Activated CD4-positive, alpha-beta T cell treated with anti-CD3 and anti-CD28 coated beads, Interleukin-10, Interleukin-2, amounts not matched to agents 100 ng/mL and 50 ng/mL, durations not matched to agents 16 hours and 8 hours (primary cell): ENCODE data around the gene UBXN7.
A peak's percentile ranks its signal among the peaks of the same experiment; 100 is the strongest.
"Not testable (repeated sequence)": the region's sequence is repeated elsewhere in the genome, so short reads cannot be mapped to it uniquely, and the experiment has no call there.

ENCODE experiments used
- DNase-seq: peaks from one replicate; pipeline ENCODE4 v3.0.0-alpha.2; 2020

The UBXN7 gene

GRCh38 chr3:196351541-196351940 is 80.7 kb downstream of the UBXN7 start:
- DNase-seq, result no peak

GRCh38 chr3:196350067-196350466 is 82.2 kb downstream of the UBXN7 start:
- no peak for DNase-seq

- no peak for DNase-seq
Observed at GRCh38 chr3:196348698-196349097, 83.5 kb downstream of the UBXN7 start.

GRCh38 chr3:196344663-196345062 is 87.6 kb downstream of the UBXN7 start:
- no peak for DNase-seq

- not testable (repeated sequence) for DNase-seq
Observed at GRCh38 chr3:196343917-196344316, 88.3 kb downstream of the UBXN7 start.

GRCh38 chr3:196341137-196341536 is 91.1 kb downstream of the UBXN7 start:
- DNase-seq, result no peak

- no peak for DNase-seq
Observed at GRCh38 chr3:196340466-196340865, 91.8 kb downstream of the UBXN7 start.

GRCh38 chr3:196339493-196340254 is 92.6 kb downstream of the UBXN7 start:
- peak; percentile 21 for DNase-seq

- DNase-seq, result no peak
Observed at GRCh38 chr3:196339044-196339443, 93.2 kb downstream of the UBXN7 start.

GRCh38 chr3:196336319-196337145 is 95.7 kb downstream of the UBXN7 start:
- no peak for DNase-seq

- no peak for DNase-seq
Observed at GRCh38 chr3:196335503-196335948, 96.7 kb downstream of the UBXN7 start.

- DNase-seq, result no peak
Observed at GRCh38 chr3:196334982-196335381, 97.2 kb downstream of the UBXN7 start.

GRCh38 chr3:196332168-196332567 is 100.1 kb downstream of the UBXN7 start:
- no peak for DNase-seq

- no peak for DNase-seq
Observed at GRCh38 chr3:196327405-196327804, 104.8 kb downstream of the UBXN7 start.

GRCh38 chr3:196326936-196327335 is 105.3 kb downstream of the UBXN7 start:
- DNase-seq, result no peak

- no peak for DNase-seq
Observed at GRCh38 chr3:196323691-196324090, 108.5 kb downstream of the UBXN7 start.

- DNase-seq, result no peak
Observed at GRCh38 chr3:196323016-196323415, 109.2 kb downstream of the UBXN7 start.

GRCh38 chr3:196321162-196321561 is 111.1 kb downstream of the UBXN7 start:
- no peak for DNase-seq

GRCh38 chr3:196320137-196320536 is 112.1 kb downstream of the UBXN7 start:
- DNase-seq, result no peak

- peak; percentile 93 for DNase-seq
Observed at GRCh38 chr3:196317687-196318467, 114.3 kb downstream of the UBXN7 start, which contains the start of gene DYNLT2B. Gene DYNLT2B, minus strand, starts transcription at chr3:196318240. Its CDS starts 88 bp downstream, at chr3:196318152.

GRCh38 chr3:196316799-196317686 is 115.2 kb downstream of the UBXN7 start:
- not testable (repeated sequence) for DNase-seq

GRCh38 chr3:196315821-196316220 is 116.4 kb downstream of the UBXN7 start:
- DNase-seq, result no peak
